GM19023 (cell line): ENCODE results near the gene MS4A15.
A peak's percentile ranks its signal among the peaks of the same experiment; 100 is the strongest.
"Not testable (repeated sequence)": the region's sequence is repeated elsewhere in the genome, so short reads cannot be mapped to it uniquely, and the experiment has no call there.

Experiments used
- ATAC-seq: cut with Tn5 transposase; IDR thresholded peaks from one replicate; pipeline ENCODE4 v1.9.1; 2021; ENCODE audit warnings: mild to moderate bottlenecking, moderate library complexity; ENCODE audit not compliant: unreplicated experiment

Gene MS4A15

GRCh38 chr11:60801194-60801593 lies 44.5 kb downstream of the MS4A15 start:
- no peak for ATAC-seq

GRCh38 chr11:60803273-60803936 lies 46.7 kb downstream of the MS4A15 start:
- no peak for ATAC-seq

GRCh38 chr11:60809249-60809648 lies 52.6 kb downstream of the MS4A15 start:
- no peak for ATAC-seq

- ATAC-seq, result no peak
These were observed 53.0 kb downstream of the MS4A15 start for GRCh38 chr11:60809691-60810090.

GRCh38 chr11:60810151-60810550 lies 53.5 kb downstream of the MS4A15 start:
- ATAC-seq, result no peak

GRCh38 chr11:60810569-60810968 lies 53.9 kb downstream of the MS4A15 start:
- ATAC-seq, result no peak

- ATAC-seq, result no peak
These were observed 56.7 kb downstream of the MS4A15 start for GRCh38 chr11:60813324-60813723.

GRCh38 chr11:60814112-60814511 lies 57.4 kb downstream of the MS4A15 start:
- ATAC-seq, result no peak

GRCh38 chr11:60816590-60817157 lies 60.0 kb downstream of the MS4A15 start:
- ATAC-seq, result no peak

- ATAC-seq, result no peak
These were observed 61.4 kb downstream of the MS4A15 start for GRCh38 chr11:60818057-60818456.

GRCh38 chr11:60821827-60822599 lies 65.3 kb downstream of the MS4A15 start:
- ATAC-seq, result peak; percentile 49

GRCh38 chr11:60823745-60824306 lies 67.2 kb downstream of the MS4A15 start:
- not testable (repeated sequence) for ATAC-seq

- no peak for ATAC-seq
These were observed 68.5 kb downstream of the MS4A15 start for GRCh38 chr11:60825118-60825517.

GRCh38 chr11:60825790-60826189 lies 69.1 kb downstream of the MS4A15 start:
- ATAC-seq, result no peak
